HEK293 (cell line): Measurements from ENCODE around the gene RSPRY1.

ENCODE experiments used
- CTCF ChIA-PET: fragments of 350-600 bp; formaldehyde crosslinking; extraction: SDS; loops from one replicate; lab custom pipeline; 2021; ENCODE audit warnings: antibody characterized with exemption; lab: Yijun Ruan, JAX
- POLR2A ChIA-PET: fragments of 300-600 bp; formaldehyde crosslinking; extraction: SDS; loops from one replicate; lab custom pipeline; 2020; ENCODE audit warnings: antibody characterized with exemption, inconsistent platforms; lab: Yijun Ruan, JAX
- H3K27ac ChIP-seq: fragments of 200-500 bp; sonication (Bioruptor generic); 2 replicates; pipeline ENCODE4 v1.5.1; 2014; ENCODE audit warnings: low read depth, low read length, control low read depth, inconsistent platforms; ENCODE audit errors: extremely low read depth
- H3K36me3 ChIP-seq, 2 experiments: fragments of 200-500 bp in 1 of 2; sonication (Bioruptor generic) in 1 of 2; 1 replicate in 1 of 2; 2 replicates in 1 of 2; pipeline ENCODE4 v1.5.1; 2014 to 2017; ENCODE audit warnings: inconsistent platforms in 2 of 2, low read length in 2 of 2; ENCODE audit not compliant: control insufficient read depth in 2 of 2, insufficient read depth in 1 of 2
- H3K4me1 ChIP-seq: fragments of 200-500 bp; sonication (Bioruptor generic); 2 replicates; pipeline ENCODE4 v1.5.1; 2014; ENCODE audit warnings: mild to moderate bottlenecking, low read length, inconsistent platforms; ENCODE audit not compliant: control insufficient read depth, insufficient read depth
- H3K4me3 ChIP-seq: 2 replicates; pipeline ENCODE4 v1.5.1; 2011; ENCODE audit warnings: low read depth, mild to moderate bottlenecking, control low read depth, low read length, moderate library complexity
- H3K9me3 ChIP-seq: fragments of 200-500 bp; sonication (Bioruptor generic); 2 replicates; pipeline ENCODE4 v1.5.1; 2014; ENCODE audit warnings: low read depth, low read length, inconsistent platforms; ENCODE audit not compliant: control insufficient read depth, insufficient read depth
- HOXC10 ChIP-seq: sonication (generic); formaldehyde crosslinking; IDR thresholded peaks from 2 replicates; pipeline ENCODE4 v1.8.1; 2023; ENCODE audit warnings: mild to moderate bottlenecking, missing genetic modification reagents
- MYNN ChIP-seq: fragments of 450-650 bp; formaldehyde crosslinking; IDR thresholded peaks from 2 replicates; pipeline ENCODE4 v1.5.1; 2016; ENCODE audit warnings: missing biosample characterization, missing genetic modification characterization, borderline replicate concordance
- MZF1 ChIP-seq: fragments of 450-650 bp; formaldehyde crosslinking; IDR thresholded peaks from 2 replicates; pipeline ENCODE4 v1.5.1; 2017; ENCODE audit warnings: missing biosample characterization, missing genetic modification characterization, borderline replicate concordance
- OSR2 ChIP-seq: fragments of 450-650 bp; formaldehyde crosslinking; IDR thresholded peaks from 2 replicates; pipeline ENCODE4 v1.5.1; 2016; ENCODE audit warnings: missing biosample characterization, missing genetic modification characterization
- PBX3 ChIP-seq: sonication (generic); formaldehyde crosslinking; IDR thresholded peaks from 2 replicates; pipeline ENCODE4 v1.8.1; 2022; ENCODE audit warnings: mild to moderate bottlenecking, moderate library complexity, missing genetic modification reagents
- RBAK ChIP-seq: fragments of 450-650 bp; formaldehyde crosslinking; IDR thresholded peaks from 2 replicates; pipeline ENCODE4 v1.5.1; 2016; ENCODE audit warnings: missing biosample characterization, missing genetic modification characterization
- WT1 ChIP-seq: fragments of 450-650 bp; formaldehyde crosslinking; IDR thresholded peaks from 2 replicates; pipeline ENCODE4 v1.5.1; 2016; ENCODE audit warnings: missing biosample characterization, missing genetic modification characterization
- YY2 ChIP-seq: fragments of 450-650 bp; formaldehyde crosslinking; IDR thresholded peaks from 2 replicates; pipeline ENCODE4 v1.5.1; 2016; ENCODE audit warnings: missing biosample characterization, missing genetic modification characterization
- ZBTB20 ChIP-seq: fragments of 450-650 bp; formaldehyde crosslinking; IDR thresholded peaks from 2 replicates; pipeline ENCODE4 v1.5.1; 2016; ENCODE audit warnings: missing biosample characterization, missing genetic modification characterization
- ZBTB7A ChIP-seq: fragments of 450-650 bp; formaldehyde crosslinking; IDR thresholded peaks from 2 replicates; pipeline ENCODE4 v1.5.1; 2016; ENCODE audit warnings: low read depth, missing biosample characterization, missing genetic modification characterization
- ZEB2 ChIP-seq: fragments of 450-650 bp; formaldehyde crosslinking; IDR thresholded peaks from 2 replicates; pipeline ENCODE4 v1.5.1; 2016; ENCODE audit warnings: missing biosample characterization, missing genetic modification characterization
- ZFP69B ChIP-seq: fragments of 450-650 bp; formaldehyde crosslinking; IDR thresholded peaks from 2 replicates; pipeline ENCODE4 v1.5.1; 2016; ENCODE audit warnings: missing biosample characterization, missing genetic modification characterization
- ZIC2 ChIP-seq: fragments of 450-650 bp; formaldehyde crosslinking; IDR thresholded peaks from 2 replicates; pipeline ENCODE4 v1.5.1; 2016; ENCODE audit warnings: missing biosample characterization, missing genetic modification characterization
- ZNF140 ChIP-seq: fragments of 450-650 bp; formaldehyde crosslinking; IDR thresholded peaks from 2 replicates; pipeline ENCODE4 v1.5.1; 2016; ENCODE audit warnings: missing biosample characterization, missing genetic modification characterization
- ZNF16 ChIP-seq: fragments of 450-650 bp; formaldehyde crosslinking; IDR thresholded peaks from 2 replicates; pipeline ENCODE4 v1.5.1; 2016; ENCODE audit warnings: low read depth, missing biosample characterization, missing genetic modification characterization
- ZNF18 ChIP-seq: fragments of 450-650 bp; formaldehyde crosslinking; IDR thresholded peaks from 2 replicates; pipeline ENCODE4 v1.5.1; 2016; ENCODE audit warnings: missing biosample characterization, missing genetic modification characterization
- ZNF184 ChIP-seq: fragments of 450-650 bp; IDR thresholded peaks from 2 replicates; pipeline ENCODE4 v1.5.1; 2018; ENCODE audit warnings: missing biosample characterization, mild to moderate bottlenecking, missing genetic modification characterization
- ZNF324 ChIP-seq: fragments of 450-650 bp; formaldehyde crosslinking; IDR thresholded peaks from 2 replicates; pipeline ENCODE4 v1.5.1; 2016; ENCODE audit warnings: missing biosample characterization, missing genetic modification characterization
- ZNF37A ChIP-seq: fragments of 450-650 bp; IDR thresholded peaks from 2 replicates; pipeline ENCODE4 v1.5.1; 2018; ENCODE audit warnings: missing biosample characterization, missing genetic modification characterization
- ZNF394 ChIP-seq: fragments of 450-650 bp; formaldehyde crosslinking; IDR thresholded peaks from 2 replicates; pipeline ENCODE4 v1.5.1; 2016; ENCODE audit warnings: missing biosample characterization, missing genetic modification characterization, mild to moderate bottlenecking, moderate library complexity, borderline replicate concordance
- ZNF548 ChIP-seq: fragments of 450-650 bp; formaldehyde crosslinking; IDR thresholded peaks from 2 replicates; pipeline ENCODE4 v1.5.1; 2016; ENCODE audit warnings: missing biosample characterization, missing genetic modification characterization
- ZNF623 ChIP-seq: fragments of 450-650 bp; formaldehyde crosslinking; IDR thresholded peaks from 2 replicates; pipeline ENCODE4 v1.5.1; 2016; ENCODE audit warnings: missing biosample characterization, missing genetic modification characterization
- ZNF670 ChIP-seq: fragments of 450-650 bp; formaldehyde crosslinking; IDR thresholded peaks from 2 replicates; pipeline ENCODE4 v1.5.1; 2016; ENCODE audit warnings: missing biosample characterization, missing genetic modification characterization, low read depth
- ZNF768 ChIP-seq: fragments of 450-650 bp; formaldehyde crosslinking; IDR thresholded peaks from 2 replicates; pipeline ENCODE4 v1.5.1; 2018; ENCODE audit warnings: missing biosample characterization, mild to moderate bottlenecking, missing genetic modification characterization
- ZSCAN30 ChIP-seq: fragments of 450-650 bp; IDR thresholded peaks from 2 replicates; pipeline ENCODE4 v1.5.1; 2018; ENCODE audit warnings: missing biosample characterization, mild to moderate bottlenecking, missing genetic modification characterization, moderate library complexity
- TF ChIP-seq, protein P1 (sequence below): fragments of 450-650 bp; formaldehyde crosslinking; IDR thresholded peaks from 2 replicates; pipeline ENCODE4 v1.5.1; 2017; ENCODE audit warnings: missing biosample characterization, mild to moderate bottlenecking, missing genetic modification characterization, moderate library complexity
- TF ChIP-seq, protein P2 (sequence below): fragments of 450-650 bp; IDR thresholded peaks from 2 replicates; pipeline ENCODE4 v1.5.1; 2018; ENCODE audit warnings: missing biosample characterization, mild to moderate bottlenecking, missing genetic modification characterization

Gene RSPRY1

GRCh38 chr16:57262841-57263540 is 76.9 kb downstream of the RSPRY1 start (continued):
- TF ChIP-seq, protein P1, sequence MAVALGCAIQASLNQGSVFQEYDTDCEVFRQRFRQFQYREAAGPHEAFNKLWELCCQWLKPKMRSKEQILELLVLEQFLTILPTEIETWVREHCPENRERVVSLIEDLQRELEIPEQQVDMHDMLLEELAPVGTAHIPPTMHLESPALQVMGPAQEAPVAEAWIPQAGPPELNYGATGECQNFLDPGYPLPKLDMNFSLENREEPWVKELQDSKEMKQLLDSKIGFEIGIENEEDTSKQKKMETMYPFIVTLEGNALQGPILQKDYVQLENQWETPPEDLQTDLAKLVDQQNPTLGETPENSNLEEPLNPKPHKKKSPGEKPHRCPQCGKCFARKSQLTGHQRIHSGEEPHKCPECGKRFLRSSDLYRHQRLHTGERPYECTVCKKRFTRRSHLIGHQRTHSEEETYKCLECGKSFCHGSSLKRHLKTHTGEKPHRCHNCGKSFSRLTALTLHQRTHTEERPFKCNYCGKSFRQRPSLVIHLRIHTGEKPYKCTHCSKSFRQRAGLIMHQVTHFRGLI, result no peak
- TF ChIP-seq, protein P2, sequence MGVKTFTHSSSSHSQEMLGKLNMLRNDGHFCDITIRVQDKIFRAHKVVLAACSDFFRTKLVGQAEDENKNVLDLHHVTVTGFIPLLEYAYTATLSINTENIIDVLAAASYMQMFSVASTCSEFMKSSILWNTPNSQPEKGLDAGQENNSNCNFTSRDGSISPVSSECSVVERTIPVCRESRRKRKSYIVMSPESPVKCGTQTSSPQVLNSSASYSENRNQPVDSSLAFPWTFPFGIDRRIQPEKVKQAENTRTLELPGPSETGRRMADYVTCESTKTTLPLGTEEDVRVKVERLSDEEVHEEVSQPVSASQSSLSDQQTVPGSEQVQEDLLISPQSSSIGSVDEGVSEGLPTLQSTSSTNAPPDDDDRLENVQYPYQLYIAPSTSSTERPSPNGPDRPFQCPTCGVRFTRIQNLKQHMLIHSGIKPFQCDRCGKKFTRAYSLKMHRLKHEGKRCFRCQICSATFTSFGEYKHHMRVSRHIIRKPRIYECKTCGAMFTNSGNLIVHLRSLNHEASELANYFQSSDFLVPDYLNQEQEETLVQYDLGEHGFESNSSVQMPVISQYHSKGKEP (tag by site-specific recombination), result no peak
- no peak for TF ChIP-seq ZIC2
- TF ChIP-seq ZNF16 (tag by site-specific recombination), result no peak

- H3K36me3 ChIP-seq, result no peaks in the 10 kb centered on the region
- ChIA-PET CTCF (interaction anchor here (0.6 to 0.9 kb wide), 5 partner anchors 11 to 125 kb away, joined by 3 to 4 read pairs (median 3); no protein-coding TSS in a partner anchor), POLR2A (interaction anchor here (1.1 to 1.6 kb wide), 2 partner anchors 12 to 13 kb away, joined by 3 to 4 read pairs; no protein-coding TSS in a partner anchor)
- no peak for TF ChIP-seq RBAK
- no peak for TF ChIP-seq ZNF37A
- TF ChIP-seq YY2 (tag by site-specific recombination), result no peak
- no peak for TF ChIP-seq ZNF184 (tag by site-specific recombination)
- no peak for TF ChIP-seq ZNF548 (tag by site-specific recombination)
- TF ChIP-seq ZSCAN30, result no peak
- TF ChIP-seq ZNF623 (tag by site-specific recombination), result no peak
- TF ChIP-seq ZNF670 (tag by site-specific recombination), result no peak
- TF ChIP-seq ZBTB20 (tag by site-specific recombination), result no peak
- no peak for TF ChIP-seq ZNF324 (tag by site-specific recombination)
- no peak for TF ChIP-seq ZNF18 (tag by site-specific recombination)
- no peaks in the 10 kb centered on the region for H3K9me3 ChIP-seq
- H3K4me1 ChIP-seq, result peaks cover 4% of the 10 kb centered on the region
- H3K4me3 ChIP-seq, result no peak overlapping the region
- no peak overlapping the region for H3K27ac ChIP-seq
Measured at GRCh38 chr16:57263541-57264351, 77.6 kb downstream of the RSPRY1 start.

GRCh38 chr16:57264381-57264780 is 78.3 kb downstream of the RSPRY1 start:
- no peak overlapping the region for H3K27ac ChIP-seq
- H3K36me3 ChIP-seq, result no peaks in the 10 kb centered on the region
- H3K4me1 ChIP-seq, result peaks cover 4% of the 10 kb centered on the region
- TF ChIP-seq ZBTB7A (tag by site-specific recombination) (no peak), ZNF140 (tag by site-specific recombination) (no peak), MZF1 (tag by site-specific recombination) (no peak), MYNN (tag by site-specific recombination) (no peak), HOXC10 (CRISPR knock-in tag) (no peak), PBX3 (CRISPR knock-in tag) (no peak), OSR2 (no peak), ZNF394 (no peak), ZEB2 (tag by site-specific recombination) (no peak), WT1 (no peak), ZNF768 (no peak), ZFP69B (tag by site-specific recombination) (no peak)
- no peak overlapping the region for H3K4me3 ChIP-seq
- CTCF ChIA-PET, result interaction anchor here (0.6 kb wide), 3 partner anchors 11 to 28 kb away, joined by 3 to 4 read pairs (median 3); no protein-coding TSS in a partner anchor
- POLR2A ChIA-PET, result no interaction called here
- H3K9me3 ChIP-seq, result no peaks in the 10 kb centered on the region
